HL-60/S4 treated with phorbol 12-myristate 13-acetate at 8.2 ng/mL for 4 days and 3 days (cell line): ENCODE measurements around the gene GMCL2.
"Not testable (repeated sequence)": the region's sequence is repeated elsewhere in the genome, so short reads cannot be mapped to it uniquely, and the experiment has no call there.

Source experiments
- in situ Hi-C: fragments of 300-500 bp; cut with MboI; formaldehyde crosslinking; loops from 2 replicates; pipeline ENCODE4 v1.15.0; 2022; ENCODE audit warnings: low sequenced_read_pairs

Gene GMCL2

DNA sequence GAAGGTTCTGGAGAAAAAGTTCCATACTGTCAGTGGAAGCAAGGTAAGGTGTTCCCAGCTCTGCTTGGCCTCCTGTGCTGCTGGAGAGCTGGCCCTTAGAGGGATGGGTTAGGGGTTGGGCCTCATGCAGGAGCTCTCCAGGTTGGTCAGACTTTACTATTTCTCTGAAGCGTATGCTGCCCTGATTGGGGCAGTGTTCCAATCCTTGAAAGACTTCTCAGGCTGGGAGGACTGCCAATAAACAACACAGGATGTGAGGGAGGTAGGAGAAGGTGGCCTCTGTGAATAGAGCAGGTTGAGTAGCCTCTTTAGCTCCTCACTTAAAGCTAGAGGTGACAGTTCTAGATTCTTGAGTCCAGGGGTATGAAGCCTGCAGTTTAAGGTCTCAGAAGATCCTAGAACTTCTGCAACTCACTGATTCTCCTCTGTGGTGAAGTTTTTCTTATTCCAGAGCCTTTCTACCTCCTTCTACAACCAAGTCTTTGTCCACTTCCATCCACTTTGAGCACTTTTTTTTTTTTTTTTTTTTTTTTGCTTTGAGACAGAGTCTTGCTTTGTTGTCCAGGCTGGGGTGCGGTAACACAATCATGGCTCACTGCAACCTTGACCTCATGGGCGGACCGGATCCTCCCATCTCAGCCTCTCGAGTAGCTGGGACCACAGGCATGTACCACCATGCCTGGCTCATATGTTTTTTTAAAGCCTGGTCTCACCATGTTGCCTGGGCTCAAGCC is 20.2 kb upstream of the GMCL2 start:
- in situ Hi-C loops, result no loop called here

DNA sequence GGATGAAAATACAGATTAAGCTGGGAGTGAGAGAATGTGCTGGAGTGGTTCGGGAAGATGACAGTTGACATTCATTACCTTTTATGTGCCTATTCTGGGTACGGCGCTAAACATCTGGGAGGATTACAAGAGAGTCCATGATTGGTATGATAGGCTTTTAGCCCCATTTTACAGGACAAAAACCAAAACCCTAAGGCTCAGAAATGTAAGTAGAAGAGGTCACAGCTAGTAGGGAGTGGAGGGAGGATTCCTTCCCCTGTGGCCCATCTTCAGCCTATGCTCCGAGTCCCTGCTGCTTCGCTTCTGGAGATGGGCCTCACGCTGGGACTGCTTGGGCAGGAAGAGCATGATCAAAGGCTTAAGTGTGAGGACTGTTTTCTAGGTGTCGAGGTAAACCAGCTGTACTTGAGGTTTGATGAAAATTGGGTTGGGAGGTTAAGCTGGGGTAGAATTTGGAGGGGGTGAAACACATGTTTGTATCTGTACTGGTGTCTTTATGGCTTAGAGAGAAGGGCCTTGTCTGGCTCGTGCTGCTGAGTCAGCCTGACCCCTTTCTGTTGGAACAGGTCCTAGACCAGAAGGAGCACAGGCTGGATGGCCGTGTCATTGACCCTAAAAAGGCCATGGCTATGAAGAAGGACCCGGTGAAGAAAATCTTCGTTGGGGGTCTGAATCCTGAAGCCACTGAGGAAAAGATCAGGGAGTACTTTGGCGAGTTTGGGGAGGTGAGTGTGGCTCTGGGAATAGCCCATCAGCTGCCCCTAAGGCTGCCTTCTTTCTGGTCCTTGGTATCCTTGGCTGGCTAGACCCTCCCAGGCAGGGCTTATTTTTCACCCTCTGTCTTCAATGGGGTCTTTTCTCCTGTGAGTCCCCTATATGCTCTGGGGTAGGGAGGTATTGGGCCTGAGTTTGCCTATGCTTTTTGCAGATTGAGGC is 19.3 kb upstream of the GMCL2 start:
- in situ Hi-C loops, result no loop called here

DNA sequence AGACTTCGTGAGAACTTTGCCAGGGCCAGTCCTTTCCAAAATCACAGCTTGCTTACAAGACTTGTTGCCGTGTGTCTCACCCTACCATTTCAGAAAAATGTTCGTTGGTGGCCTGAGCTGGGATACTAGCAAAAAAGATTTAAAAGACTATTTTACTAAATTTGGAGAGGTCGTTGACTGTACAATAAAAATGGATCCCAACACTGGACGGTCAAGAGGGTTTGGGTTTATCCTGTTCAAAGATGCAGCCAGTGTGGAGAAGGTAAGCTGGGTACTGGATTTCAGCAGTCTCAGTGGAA is 18.5 kb upstream of the GMCL2 start:
- in situ Hi-C loops, result no loop called here

DNA sequence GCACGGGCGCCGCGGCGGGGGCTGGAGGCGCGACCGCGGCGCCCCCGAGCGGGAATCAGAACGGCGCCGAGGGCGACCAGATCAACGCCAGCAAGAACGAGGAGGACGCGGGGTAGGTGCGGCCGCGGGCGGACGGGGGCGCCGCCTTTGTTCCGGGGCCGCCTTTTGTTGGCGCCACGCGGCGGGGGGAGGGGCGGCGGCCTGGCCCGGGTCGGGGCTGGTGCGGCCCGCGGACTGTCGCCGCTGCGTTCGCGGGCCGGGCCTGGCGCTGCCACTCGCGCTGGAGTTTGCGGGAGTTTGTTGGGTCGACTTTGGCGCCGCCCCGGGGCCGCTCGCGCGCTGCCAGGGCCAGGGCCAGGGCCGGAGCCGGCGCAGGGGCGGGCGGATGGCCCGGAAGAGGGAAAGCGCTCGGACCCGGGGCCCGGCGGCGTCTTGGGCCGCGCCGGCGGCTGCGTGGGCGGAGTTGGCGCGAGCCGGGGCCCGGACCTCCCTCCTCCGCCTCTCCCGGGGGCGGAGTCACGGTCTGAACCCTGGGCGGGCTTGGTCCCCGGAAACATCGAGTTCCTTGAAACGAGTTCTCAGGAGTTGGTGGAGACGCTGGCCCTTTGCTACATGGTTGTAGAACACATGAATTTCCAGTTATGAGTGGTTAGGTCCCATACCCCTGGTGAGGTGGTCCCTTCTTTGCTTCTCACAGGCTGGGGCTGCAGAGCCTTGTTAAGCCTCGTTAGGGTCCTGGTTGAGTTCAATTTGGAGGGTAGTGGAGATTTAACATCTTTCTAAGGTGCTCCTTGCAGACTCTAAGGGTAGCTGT is 18.0 kb upstream of the GMCL2 start:
- in situ Hi-C loops, result no loop called here

DNA sequence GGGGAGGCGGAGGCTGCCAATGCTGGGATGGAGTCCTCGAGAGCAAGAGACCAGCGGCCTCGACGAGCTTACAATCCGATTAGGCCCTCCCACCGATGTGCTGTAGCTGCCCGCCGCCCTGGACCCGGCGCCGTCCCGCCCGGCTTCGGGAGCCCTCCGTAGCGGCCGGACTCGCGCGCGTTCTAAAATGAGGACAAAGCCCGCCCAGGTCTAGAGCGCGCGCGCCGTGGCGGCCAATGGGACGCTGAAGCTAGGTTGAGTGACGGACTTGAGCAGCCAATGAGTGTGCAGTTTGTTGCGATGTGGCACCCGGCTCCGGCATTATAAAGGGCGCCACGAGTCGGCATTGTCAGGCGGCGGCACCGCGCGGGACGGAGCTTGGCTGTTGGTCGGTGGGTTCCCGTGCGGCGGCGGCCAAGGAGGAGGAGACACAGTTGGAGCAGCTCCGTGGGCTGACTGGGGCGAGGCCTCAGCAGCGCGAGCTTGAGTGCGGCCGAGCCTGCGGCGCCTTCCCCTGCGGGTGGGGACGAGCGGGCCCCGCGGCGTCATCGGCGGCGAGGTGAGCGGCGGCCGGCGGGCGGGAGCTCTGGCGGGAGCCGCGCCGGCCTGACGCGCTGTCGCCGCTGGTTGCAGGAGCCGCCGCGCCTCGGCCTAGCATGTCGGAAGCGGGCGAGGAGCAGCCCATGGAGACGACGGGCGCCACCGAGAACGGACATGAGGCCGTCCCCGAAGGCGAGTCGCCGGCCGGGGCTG is 17.2 kb upstream of the GMCL2 start, which contains the start of gene HNRNPAB:
HNRNPAB (plus strand) TSS at position 352 of the 753 bp plus-strand sequence; CDS start at position 657, 305 bp downstream.
- in situ Hi-C loops, result no loop called here

DNA sequence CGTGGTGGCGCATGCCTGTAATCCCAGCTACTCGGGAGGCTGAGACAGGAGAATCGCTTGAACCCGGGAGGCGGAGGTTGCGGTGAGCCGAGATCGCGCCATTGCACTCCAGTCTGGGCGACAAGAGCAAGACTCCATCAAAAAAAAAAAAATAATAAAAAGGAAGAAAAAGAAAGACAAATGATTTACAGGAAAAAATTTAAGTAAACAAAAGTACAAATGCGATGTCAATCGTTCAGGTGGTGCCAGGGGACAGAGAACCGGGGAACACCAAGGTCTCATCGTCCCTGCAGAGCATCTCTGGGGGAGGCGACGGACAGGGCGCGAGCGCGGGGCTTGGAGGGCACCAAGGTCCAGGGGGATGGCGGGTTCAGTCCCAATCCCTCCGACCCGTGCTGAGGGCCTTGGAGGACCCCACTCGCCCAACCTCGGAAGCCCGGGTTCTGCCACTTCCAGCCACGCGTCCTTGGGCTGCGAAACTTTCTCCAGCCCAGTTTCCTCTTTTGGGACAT is 16.6 kb upstream of the GMCL2 start:
- in situ Hi-C loops, result no loop called here

DNA sequence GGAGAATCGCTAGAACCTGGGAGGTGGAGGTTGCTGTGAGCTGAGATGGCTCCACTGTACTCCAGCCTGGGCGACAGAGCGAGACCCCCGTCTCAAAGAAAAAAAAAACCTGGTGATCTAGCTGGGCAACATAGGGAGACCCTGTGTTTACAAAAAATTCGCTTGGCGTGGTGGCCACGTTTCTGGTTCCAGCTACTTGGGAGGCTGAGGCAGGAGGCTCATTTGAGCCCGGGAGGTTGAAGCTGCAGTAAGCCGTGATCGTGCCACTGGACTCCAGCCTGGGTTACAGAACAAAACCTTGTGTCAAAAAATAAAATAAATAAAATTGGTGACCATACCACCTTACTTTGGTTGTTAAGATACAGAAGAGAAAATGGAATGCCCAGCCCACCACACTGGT is 15.4 kb upstream of the GMCL2 start:
- in situ Hi-C loops, result no loop called here

DNA sequence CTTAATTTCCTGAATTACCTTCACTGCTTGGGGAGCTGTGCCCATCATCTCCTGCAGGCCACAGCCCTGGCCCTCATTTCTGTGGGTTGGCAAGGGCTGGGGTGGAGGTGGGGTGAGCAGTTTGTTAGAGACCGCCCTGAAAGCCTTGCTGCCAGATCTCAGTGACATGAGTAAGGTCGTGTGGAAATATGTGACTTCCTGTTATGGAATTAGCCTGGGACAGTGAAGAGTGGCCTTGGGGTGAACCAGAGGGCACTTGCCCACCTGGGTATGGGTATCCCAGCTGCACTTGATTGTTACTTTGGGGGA is 14.7 kb upstream of the GMCL2 start:
- in situ Hi-C loops, result no loop called here

DNA sequence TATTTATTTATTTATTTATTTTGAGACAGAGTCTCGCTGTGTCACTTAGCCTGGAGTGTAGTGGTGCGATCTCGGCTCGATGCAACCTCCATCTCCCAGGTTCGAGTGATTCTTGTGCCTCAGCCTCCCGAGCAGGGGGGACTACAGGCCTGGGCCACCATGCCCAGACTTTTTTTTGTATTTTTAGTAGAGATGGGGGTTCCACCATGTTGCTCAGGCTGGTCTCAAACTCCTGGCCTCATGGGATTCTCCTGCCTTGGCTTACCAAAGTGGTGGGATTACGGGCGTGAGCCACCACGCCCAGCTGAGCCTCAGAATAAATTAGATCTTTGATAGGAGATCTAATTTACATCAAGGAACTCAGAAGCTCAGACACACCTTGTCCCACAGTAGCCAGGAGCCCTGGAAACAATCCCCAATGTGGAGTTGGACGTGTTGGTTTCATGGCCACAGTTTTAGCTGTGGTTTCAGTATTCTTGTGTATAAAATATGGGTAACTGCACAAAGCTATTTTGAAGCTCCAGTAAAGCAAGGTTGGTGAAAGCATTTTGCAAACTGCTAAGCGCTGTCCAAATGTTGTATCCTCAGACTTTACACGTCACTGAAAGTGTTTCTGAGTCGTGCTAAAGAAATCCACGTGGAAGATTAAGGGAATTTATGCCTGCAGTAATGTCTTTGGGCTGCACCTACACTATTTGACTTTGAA is 14.2 kb upstream of the GMCL2 start:
- in situ Hi-C loops, result no loop called here

DNA sequence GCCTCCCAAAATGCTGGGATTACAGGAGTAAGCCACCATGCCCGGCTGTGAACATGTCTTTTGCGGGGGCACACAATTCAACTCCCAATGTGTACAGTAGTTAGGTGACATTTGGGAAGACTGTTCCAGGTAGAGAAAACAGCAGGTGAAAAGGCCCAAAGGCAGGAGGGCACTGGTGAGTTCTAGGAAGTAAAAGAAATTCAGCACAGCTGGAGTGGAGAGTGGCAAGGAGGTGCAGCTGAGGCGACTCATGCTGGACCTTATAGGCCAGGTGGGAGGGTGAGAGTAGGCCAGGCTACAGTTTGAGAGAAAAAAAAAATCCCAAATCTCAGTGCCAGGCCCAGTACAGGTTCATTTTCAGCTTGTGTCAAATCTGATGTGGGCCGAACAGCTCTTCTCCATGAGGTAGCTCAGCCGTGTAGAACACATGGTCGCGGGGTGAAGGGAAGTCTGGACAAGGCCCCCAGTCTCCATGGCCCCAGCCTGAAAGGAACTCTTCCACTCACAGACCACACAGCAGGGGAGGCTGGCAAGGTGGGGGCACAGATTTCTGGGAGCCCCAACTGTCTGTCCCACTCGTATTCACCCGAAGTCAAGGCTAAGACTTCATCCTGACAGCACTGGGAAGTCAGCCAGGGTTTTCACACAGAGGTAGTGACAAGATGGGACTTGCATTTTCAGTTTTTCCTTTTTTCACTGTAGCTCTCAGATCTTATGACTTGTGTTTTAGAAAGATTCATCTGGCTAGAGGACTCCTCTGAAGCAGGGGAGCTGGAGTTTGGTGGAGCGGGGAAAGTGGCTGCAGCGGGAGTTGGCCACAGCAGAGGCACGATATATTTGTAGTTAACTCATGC is 12.6 kb upstream of the GMCL2 start:
- in situ Hi-C loops, result no loop called here

DNA sequence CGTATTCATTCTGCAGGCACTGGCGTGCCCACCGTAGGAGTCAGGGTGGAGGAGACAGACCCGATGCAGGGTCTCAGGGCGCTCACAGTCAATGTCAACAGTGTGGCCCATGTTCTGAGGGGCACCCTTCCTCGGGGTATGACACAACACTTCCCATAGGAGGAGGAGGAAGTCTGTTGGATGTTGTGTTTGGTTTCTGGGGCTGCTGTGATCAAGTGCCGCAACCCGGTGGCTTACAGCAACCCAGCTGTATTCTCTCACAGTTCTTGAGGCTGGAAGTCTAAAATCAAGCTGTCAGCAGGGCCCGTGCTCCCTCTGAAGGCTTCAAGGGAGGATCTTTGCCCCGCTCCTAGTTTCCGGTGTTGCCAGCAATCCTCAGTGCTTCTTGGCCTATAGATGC is 11.5 kb upstream of the GMCL2 start:
- in situ Hi-C loops, result no loop called here

DNA sequence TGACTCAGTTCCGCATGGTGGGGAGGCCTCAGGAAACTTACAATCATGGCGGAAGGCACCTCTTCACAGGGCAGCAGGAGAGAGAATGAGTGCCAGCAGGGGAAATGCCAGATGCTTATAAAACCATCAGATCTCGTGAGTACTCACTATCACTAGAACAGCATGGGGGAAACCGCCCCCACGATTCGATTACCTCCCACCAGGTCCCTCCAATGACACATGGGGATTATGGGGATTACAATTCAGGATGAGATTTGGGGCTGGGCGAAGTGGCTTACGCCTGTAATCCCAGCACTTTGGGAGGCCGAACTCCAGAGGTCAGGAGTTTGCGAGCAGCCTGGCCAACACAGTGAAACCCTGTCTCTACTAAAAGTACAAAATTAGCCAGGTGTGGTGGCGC is 11.0 kb upstream of the GMCL2 start:
- in situ Hi-C loops, result not testable (repeated sequence)

DNA sequence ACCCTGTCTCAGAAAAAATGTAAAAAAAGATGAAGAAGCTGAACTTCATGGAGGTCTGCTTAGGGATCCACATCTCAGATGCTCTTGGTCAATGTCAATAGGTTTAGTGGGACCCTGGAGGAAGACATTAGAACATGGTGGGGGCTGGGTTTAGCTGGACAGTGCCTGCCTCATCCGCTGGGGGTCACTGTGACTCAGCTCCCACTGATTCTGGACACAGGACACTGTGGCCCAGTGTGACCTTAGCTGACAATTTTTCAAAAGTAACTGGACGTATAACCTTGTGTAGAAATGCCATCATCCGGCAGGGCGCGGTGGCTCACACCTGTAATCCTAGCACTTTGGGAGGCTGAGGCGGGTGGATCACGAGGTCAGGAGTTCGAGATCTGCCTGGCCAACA is 9.8 kb upstream of the GMCL2 start:
- in situ Hi-C loops, result no loop called here

DNA sequence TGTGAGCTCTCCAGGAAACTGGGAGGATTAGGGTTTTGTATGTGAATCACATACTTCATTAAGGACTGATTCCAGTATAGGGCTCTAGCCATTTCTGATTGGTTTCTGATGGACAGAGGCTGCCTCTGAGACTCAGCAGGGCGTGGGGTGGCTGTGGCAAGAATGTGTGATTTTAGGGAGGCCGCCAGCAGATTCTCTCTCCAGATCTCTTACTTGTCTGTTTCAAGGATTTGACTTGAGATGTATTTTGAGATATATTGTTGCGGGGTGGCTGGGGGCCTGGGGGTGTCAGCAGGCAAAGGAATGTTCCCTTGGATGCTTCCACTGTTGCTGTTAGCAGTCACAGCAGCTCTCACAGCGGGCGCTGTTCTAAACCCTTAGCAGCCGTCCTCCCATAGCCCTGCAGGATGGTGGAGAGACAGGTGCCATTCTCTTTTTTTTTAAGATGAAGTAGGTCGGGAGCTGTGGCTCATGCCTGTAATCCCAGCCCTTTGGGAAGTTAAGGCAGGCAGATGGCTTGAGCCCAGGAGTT is 9.2 kb upstream of the GMCL2 start:
- in situ Hi-C loops, result no loop called here

DNA sequence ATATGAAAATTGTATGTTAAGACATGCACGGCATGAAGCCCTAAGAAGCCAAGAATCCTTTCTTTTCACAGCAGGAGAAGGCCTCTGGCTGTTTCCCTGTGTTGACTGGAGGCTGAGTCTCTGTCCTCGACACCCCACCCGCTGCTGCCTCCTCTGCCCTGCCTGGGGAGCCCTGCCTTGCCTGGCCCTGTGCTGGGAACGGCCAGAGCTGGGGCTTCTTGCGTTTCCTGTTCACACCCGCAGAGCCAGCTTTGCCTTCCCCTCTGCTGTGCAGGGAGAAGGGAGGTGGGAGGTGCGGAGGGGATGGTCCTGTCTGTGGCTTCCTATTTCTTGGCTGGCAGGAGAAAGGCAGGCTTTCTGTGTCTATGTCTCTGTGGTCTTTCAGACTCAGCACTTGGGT is 6.9 kb upstream of the GMCL2 start:
- in situ Hi-C loops, result no loop called here

DNA sequence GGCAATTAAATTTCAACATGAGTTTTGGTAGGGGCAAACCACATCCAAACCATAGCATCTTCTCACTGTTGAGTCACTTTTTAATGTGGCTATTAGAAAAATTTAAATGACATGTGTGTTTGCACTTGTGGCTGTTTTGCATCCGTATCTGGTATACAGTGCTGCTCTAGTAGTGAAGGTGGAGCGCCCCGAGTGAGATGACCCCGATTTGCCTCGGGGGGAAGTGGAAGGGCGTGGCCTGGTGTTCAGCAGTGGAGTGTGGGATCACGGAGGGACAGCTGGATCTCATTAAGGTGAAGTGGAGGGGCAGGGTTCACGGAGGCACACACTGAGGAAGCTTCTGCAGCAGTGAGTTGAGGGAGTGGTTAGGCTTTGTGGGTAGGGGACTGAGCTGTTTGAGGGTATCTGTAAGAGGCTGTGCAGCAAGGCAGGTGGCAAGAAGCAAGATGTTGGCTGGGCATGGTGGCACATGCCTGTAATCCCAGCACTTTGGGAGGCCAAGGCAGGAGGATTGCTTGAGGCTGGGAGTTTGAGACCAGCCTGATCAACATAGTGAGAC is 6.2 kb upstream of the GMCL2 start:
- in situ Hi-C loops, result no loop called here

DNA sequence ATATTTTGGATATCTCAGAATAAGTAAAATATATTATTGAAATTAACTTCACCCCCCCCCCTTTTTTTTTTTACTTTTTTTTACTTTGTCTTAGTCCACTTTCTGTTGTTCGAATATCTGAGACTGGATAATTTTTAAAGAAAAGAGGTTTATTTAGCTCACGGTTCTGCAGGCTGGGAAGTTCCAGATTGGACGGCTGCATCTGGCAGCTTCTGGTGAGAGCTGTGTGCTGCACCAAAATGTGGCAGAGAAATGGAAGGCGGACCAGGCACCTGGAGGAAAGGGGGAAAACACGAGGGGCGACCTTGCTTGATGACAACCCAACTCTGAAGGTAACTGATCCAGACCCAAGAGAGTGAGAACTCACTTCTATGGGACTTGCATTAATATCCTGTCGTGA is 5.6 kb upstream of the GMCL2 start:
- in situ Hi-C loops, result no loop called here

DNA sequence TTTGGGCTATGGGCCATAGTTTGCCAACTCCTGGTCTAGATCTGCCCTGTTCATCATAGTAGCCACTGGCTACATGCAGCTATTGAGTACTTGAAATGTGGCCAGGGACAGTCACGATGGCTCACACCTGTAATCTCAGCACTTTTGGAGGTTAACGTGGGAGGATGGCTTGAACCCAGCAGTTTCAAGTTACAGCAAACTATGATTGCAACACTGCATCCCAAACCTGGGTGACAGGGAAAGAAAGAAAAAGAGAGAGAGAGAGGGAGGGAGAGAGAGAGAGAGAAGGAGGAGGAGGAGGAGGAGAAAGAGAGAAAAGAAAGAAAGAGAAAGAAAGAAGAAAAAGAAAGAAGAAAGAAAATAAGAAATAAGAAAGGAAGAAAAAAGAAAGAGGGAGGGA is 5.1 kb upstream of the GMCL2 start:
- in situ Hi-C loops, result no loop called here

DNA sequence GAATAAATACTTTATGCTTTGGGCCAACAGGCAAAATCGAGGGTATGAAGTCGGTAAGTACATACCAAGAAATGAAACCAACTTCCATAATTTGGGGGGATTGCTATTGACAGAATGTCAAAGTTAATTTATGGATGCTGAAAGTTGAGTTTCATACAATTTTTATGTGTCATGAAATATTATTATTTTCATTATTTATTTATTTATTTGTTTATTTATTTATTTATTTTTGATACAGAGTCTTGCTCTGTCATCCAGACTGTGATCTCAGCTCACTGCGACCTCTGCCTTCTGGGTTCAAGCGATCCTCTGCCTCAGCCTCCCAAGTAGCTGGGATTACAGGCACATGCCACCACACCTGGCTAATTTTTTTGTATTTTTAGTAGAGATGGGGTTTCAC is 4.5 kb upstream of the GMCL2 start:
- in situ Hi-C loops, result no loop called here
